ENCODE results near the gene APOBEC3H.
"Not testable (repeated sequence)": the region's sequence is repeated elsewhere in the genome, so short reads cannot be mapped to it uniquely, and the experiment has no call there.

Gene APOBEC3H

GRCh38 chr22:39097098-39098020 lies at the start of gene APOBEC3H:
TSS of gene APOBEC3H (plus strand) at chr22:39097244. CDS start at chr22:39100279, 3,035 bp downstream.
- DNase-seq, result peak; percentile 84

- DNase-seq, result not testable (repeated sequence)
Observed at GRCh38 chr22:39049486-39049885, 47.6 kb upstream of the APOBEC3H start.

GRCh38 chr22:39051844-39052495 lies 45.1 kb upstream of the APOBEC3H start:
- not testable (repeated sequence) for DNase-seq

GRCh38 chr22:39055658-39056057 lies 41.4 kb upstream of the APOBEC3H start:
- no peak for DNase-seq

GRCh38 chr22:39061290-39061689 lies 35.8 kb upstream of the APOBEC3H start:
- DNase-seq, result peak; percentile 30

GRCh38 chr22:39061951-39062350 lies 35.1 kb upstream of the APOBEC3H start:
- DNase-seq, result not testable (repeated sequence)

- not testable (repeated sequence) for DNase-seq
Observed at GRCh38 chr22:39063904-39064303, 33.1 kb upstream of the APOBEC3H start.

GRCh38 chr22:39066442-39067276 lies 30.4 kb upstream of the APOBEC3H start:
- not testable (repeated sequence) for DNase-seq

- DNase-seq, result no peak
Observed at GRCh38 chr22:39068033-39068785, 28.8 kb upstream of the APOBEC3H start.

GRCh38 chr22:39070186-39070585 lies 26.9 kb upstream of the APOBEC3H start:
- no peak for DNase-seq

GRCh38 chr22:39072581-39072981 lies 24.5 kb upstream of the APOBEC3H start:
- not testable (repeated sequence) for DNase-seq

GRCh38 chr22:39073981-39074380 lies 23.1 kb upstream of the APOBEC3H start:
- DNase-seq, result no peak

GRCh38 chr22:39076155-39077025 lies 20.7 kb upstream of the APOBEC3H start:
- DNase-seq, result not testable (repeated sequence)

- DNase-seq, result peak; percentile 62
Observed at GRCh38 chr22:39077026-39077840, 19.8 kb upstream of the APOBEC3H start, which contains the start of gene APOBEC3G. TSS of gene APOBEC3G (plus strand) at chr22:39077275. CDS start at chr22:39077362, 87 bp downstream.

- DNase-seq, result not testable (repeated sequence)
Observed at GRCh38 chr22:39077912-39078311, 19.1 kb upstream of the APOBEC3H start.

GRCh38 chr22:39078329-39078728 lies 18.7 kb upstream of the APOBEC3H start:
- no peak for DNase-seq

GRCh38 chr22:39079054-39079637 lies 17.9 kb upstream of the APOBEC3H start:
- not testable (repeated sequence) for DNase-seq

- no peak for DNase-seq
Observed at GRCh38 chr22:39080052-39080762, 16.8 kb upstream of the APOBEC3H start.

GRCh38 chr22:39081016-39081415 lies 16.0 kb upstream of the APOBEC3H start:
- DNase-seq, result no peak
